BLaER1 (cell line): Measurements from ENCODE around the gene SEPTIN1.

Source experiments
- H3K27ac ChIP-seq: shearing (Covaris generic); formaldehyde crosslinking; 2 replicates; pipeline ENCODE4 v1.8.1; 2022
- H3K27me3 ChIP-seq: shearing (Covaris generic); formaldehyde crosslinking; 2 replicates; pipeline ENCODE4 v1.8.1; 2022
- H3K36me3 ChIP-seq: shearing (Covaris generic); formaldehyde crosslinking; 2 replicates; pipeline ENCODE4 v1.8.1; 2022
- H3K4me1 ChIP-seq: shearing (Covaris generic); formaldehyde crosslinking; 2 replicates; pipeline ENCODE4 v1.8.1; 2022
- H3K4me2 ChIP-seq: shearing (Covaris generic); formaldehyde crosslinking; 2 replicates; pipeline ENCODE4 v1.8.1; 2022
- H3K4me3 ChIP-seq: shearing (Covaris generic); formaldehyde crosslinking; 2 replicates; pipeline ENCODE4 v1.8.1; 2022
- H3K9ac ChIP-seq: shearing (Covaris generic); formaldehyde crosslinking; 2 replicates; pipeline ENCODE4 v1.8.1; 2022
- H3K9me3 ChIP-seq: shearing (Covaris generic); formaldehyde crosslinking; 2 replicates; pipeline ENCODE4 v1.8.1; 2022
- H4K20me1 ChIP-seq: shearing (Covaris generic); formaldehyde crosslinking; 2 replicates; pipeline ENCODE4 v1.8.1; 2022
- Cebpa-rat ChIP-seq: shearing (Covaris generic); IDR thresholded peaks from 2 replicates; pipeline ENCODE4 v1.8.1; 2022

Gene SEPTIN1

GRCh38 chr16:30358577-30358936, 23.8 kb downstream of the SEPTIN1 start:
- Histone ChIP-seq H3K9ac (no peak overlapping the region), H3K36me3 (peaks cover 77% of the 10 kb centered on the region), H3K4me3 (no peak overlapping the region), H3K4me1 (peaks cover 32% of the 10 kb centered on the region), H3K9me3 (no peaks in the 10 kb centered on the region), H3K4me2 (no peak overlapping the region), H3K27me3 (no peaks in the 10 kb centered on the region), H4K20me1 (peaks cover 40% of the 10 kb centered on the region), H3K27ac (no peak overlapping the region)
- TF ChIP-seq Cebpa-rat, result no peak

GRCh38 chr16:30357715-30358576, 24.4 kb downstream of the SEPTIN1 start:
- H3K4me2 ChIP-seq, result no peak overlapping the region
- no peak for TF ChIP-seq Cebpa-rat
- peaks cover 38% of the 10 kb centered on the region for H3K4me1 ChIP-seq
- 0 out of 2 replicates have a peak overlapping the region, but pooled peaks have one; percentile 18 for H3K27ac ChIP-seq
- no peaks in the 10 kb centered on the region for H3K9me3 ChIP-seq
- no peaks in the 10 kb centered on the region for H3K27me3 ChIP-seq
- peak overlapping the region; percentile 41; the same call in 1 of the 2 replicates for H3K9ac ChIP-seq
- H3K36me3 ChIP-seq, result peaks cover 77% of the 10 kb centered on the region
- H4K20me1 ChIP-seq, result peaks cover 39% of the 10 kb centered on the region
- no peak overlapping the region for H3K4me3 ChIP-seq

GRCh38 chr16:30357085-30357714, 25.2 kb downstream of the SEPTIN1 start:
- H3K9ac ChIP-seq, result peak overlapping the region; percentile 41; the same call in 1 of the 2 replicates
- 0 out of 2 replicates have a peak overlapping the region, but pooled peaks have one; percentile 18 for H3K27ac ChIP-seq
- H3K36me3 ChIP-seq, result peaks cover 77% of the 10 kb centered on the region
- 0 out of 2 replicates have a peak overlapping the region, but pooled peaks have one; percentile 97 for H3K4me2 ChIP-seq
- H3K4me3 ChIP-seq, result no peak overlapping the region
- no peaks in the 10 kb centered on the region for H3K9me3 ChIP-seq
- H3K27me3 ChIP-seq, result no peaks in the 10 kb centered on the region
- peaks cover 39% of the 10 kb centered on the region for H3K4me1 ChIP-seq
- peaks cover 45% of the 10 kb centered on the region for H4K20me1 ChIP-seq
- TF ChIP-seq Cebpa-rat, result no peak

- Histone ChIP-seq H3K27ac (peak overlapping the region; percentile 82; the same call in 1 of the 2 replicates), H3K36me3 (peaks cover 78% of the 10 kb centered on the region), H3K9me3 (no peaks in the 10 kb centered on the region), H3K4me1 (peaks cover 39% of the 10 kb centered on the region), H3K27me3 (no peaks in the 10 kb centered on the region), H3K4me2 (peak overlapping the region; percentile 97), H3K9ac (peak overlapping the region; percentile 92), H3K4me3 (peak overlapping the region; percentile 93), H4K20me1 (peaks cover 46% of the 10 kb centered on the region)
- no peak for TF ChIP-seq Cebpa-rat
These were observed 25.8 kb downstream of the SEPTIN1 start for GRCh38 chr16:30356401-30357084.

GRCh38 chr16:30355954-30356308, 26.4 kb downstream of the SEPTIN1 start:
- Histone ChIP-seq H3K4me3 (peak overlapping the region; percentile 93), H3K9ac (peak overlapping the region; percentile 92), H4K20me1 (peaks cover 46% of the 10 kb centered on the region), H3K4me1 (peaks cover 41% of the 10 kb centered on the region), H3K36me3 (peaks cover 78% of the 10 kb centered on the region), H3K4me2 (peak overlapping the region; percentile 97), H3K9me3 (no peaks in the 10 kb centered on the region), H3K27me3 (no peaks in the 10 kb centered on the region), H3K27ac (peak overlapping the region; percentile 82)
- no peak for TF ChIP-seq Cebpa-rat

GRCh38 chr16:30355144-30355953, 27.0 kb downstream of the SEPTIN1 start, which contains the start of gene CD2BP2:
CD2BP2 (minus strand) TSS chr16:30355308; CDS start chr16:30354681, 627 bp downstream.
- Histone ChIP-seq H3K27me3 (no peaks in the 10 kb centered on the region), H3K9me3 (no peaks in the 10 kb centered on the region), H3K4me3 (peak within 1 kb of the TSS; percentile 93), H3K9ac (peak within 1 kb of the TSS; percentile 92), H3K4me1 (peaks cover 47% of the 10 kb centered on the region), H3K36me3 (peaks cover 78% of the 10 kb centered on the region), H3K27ac (peak within 1 kb of the TSS; percentile 82), H4K20me1 (peaks cover 40% of the 10 kb centered on the region), H3K4me2 (peak within 1 kb of the TSS; percentile 97)
- TF ChIP-seq Cebpa-rat, result no peak

- H3K36me3 ChIP-seq, result peaks cover 75% of the 10 kb centered on the region
- no peak for TF ChIP-seq Cebpa-rat
- H3K9me3 ChIP-seq, result no peaks in the 10 kb centered on the region
- peak overlapping the region; percentile 92 for H3K9ac ChIP-seq
- peaks cover 33% of the 10 kb centered on the region for H4K20me1 ChIP-seq
- peak overlapping the region; percentile 97 for H3K4me2 ChIP-seq
- H3K27ac ChIP-seq, result peak overlapping the region; percentile 82
- peak overlapping the region; percentile 93 for H3K4me3 ChIP-seq
- no peaks in the 10 kb centered on the region for H3K27me3 ChIP-seq
- H3K4me1 ChIP-seq, result peaks cover 55% of the 10 kb centered on the region
These were observed 27.8 kb downstream of the SEPTIN1 start for GRCh38 chr16:30354423-30355143.

GRCh38 chr16:30353438-30354129, 28.8 kb downstream of the SEPTIN1 start:
- Histone ChIP-seq H3K27ac (no peak overlapping the region), H3K4me1 (peaks cover 65% of the 10 kb centered on the region), H3K36me3 (peaks cover 65% of the 10 kb centered on the region), H3K9ac (peak overlapping the region; percentile 92), H3K4me2 (peak overlapping the region; percentile 97), H3K9me3 (no peaks in the 10 kb centered on the region), H4K20me1 (peaks cover 27% of the 10 kb centered on the region), H3K4me3 (peak overlapping the region; percentile 93), H3K27me3 (no peaks in the 10 kb centered on the region)
- TF ChIP-seq Cebpa-rat, result no peak
